ENCODE measurements around the gene CEP126. TPM values are rescaled to one million over a fixed set of nuclear protein-coding genes. Genes with fewer than 3 reads are reported as not detected.

The CEP126 gene
- total RNA-seq, 1 experiment from 2014 or later, result 2.0 TPM

GRCh38 chr11:102026217-102026616 is 111.4 kb downstream of the CEP126 start (continued):
- TF ChIP-seq REST (IDR thresholded peaks at IDR 0.05; ENCODE audit: low read depth), result no peak
- no peak for TF ChIP-seq EGR1 (IDR thresholded peaks at IDR 0.05; ENCODE audit: low read depth)
- no peak for TF ChIP-seq POLR2AphosphoS5 (IDR thresholded peaks at IDR 0.05; ENCODE audit: low read depth, low read length)
- TF ChIP-seq RAD21 (IDR thresholded peaks at IDR 0.05; ENCODE audit: low read depth), result no peak
- TF ChIP-seq SP1 (IDR thresholded peaks at IDR 0.05; ENCODE audit: low read depth), result no peak
- TF ChIP-seq EZH2phosphoT487 (IDR thresholded peaks at IDR 0.05; ENCODE audit: borderline replicate concordance), result no peak
- no peak for TF ChIP-seq SRF (IDR thresholded peaks at IDR 0.05; ENCODE audit: low read depth)
- TF ChIP-seq CEBPB (IDR thresholded peaks at IDR 0.05; ENCODE audit: low read depth), result no peak
- no peak for TF ChIP-seq MAX (IDR thresholded peaks at IDR 0.05)
- TF ChIP-seq ZNF274 (IDR thresholded peaks at IDR 0.05; ENCODE audit: low read depth, low read length), result no peak
- TF ChIP-seq CBX3 (IDR thresholded peaks at IDR 0.05; ENCODE audit: low read depth), result no peak

GRCh38 chr11:102026959-102027358 is 112.1 kb downstream of the CEP126 start:
- Histone ChIP-seq H3K9me2 (ENCODE audit: insufficient read depth) (no peaks in the 10 kb centered on the region), H3K9ac (ENCODE audit: low read length) (no peak overlapping the region), H2AFZ (ENCODE audit: low read depth, low read length, poor library complexity, severe bottlenecking) (no peak overlapping the region), H3K4me1 (ENCODE audit: control insufficient read depth in 1 of 2, insufficient read depth in 2 of 2, low read length in 2 of 2) (no peaks in the 10 kb centered on the region), H4K20me1 (ENCODE audit: insufficient read depth) (no peaks in the 10 kb centered on the region), H3K79me2 (ENCODE audit: insufficient read depth, low read length) (no peaks in the 10 kb centered on the region), H3K4me3 (replicated peaks in 1 of 2; ENCODE audit: low read depth in 1 of 2, low read length in 2 of 2) (no peak overlapping the region), H3K9me3 (ENCODE audit: control insufficient read depth in 1 of 2, insufficient read depth in 1 of 2, low read depth in 1 of 2, low read length in 2 of 2) (no peaks in the 10 kb centered on the region), H3K27ac (ENCODE audit: low read depth, low read length) (no peak overlapping the region), H3K36me3 (ENCODE audit: control insufficient read depth in 1 of 2, insufficient read depth in 2 of 2, low read length in 2 of 2) (no peaks in the 10 kb centered on the region), H3K27me3 (ENCODE audit: insufficient read depth, low read length) (no peaks in the 10 kb centered on the region), H3K4me2 (ENCODE audit: low read length) (no peak overlapping the region)
- RAD21 ChIA-PET (ENCODE audit: low non-redundant PET in 1 of 2, low total read pairs in 2 of 2, uncharacterized antibody in 2 of 2, unreplicated experiment in 2 of 2), result no interaction called here
- CTCF ChIA-PET, result no interaction called here
- BruUV-seq (replicated peaks), result no TSS peak
- no peak for ATAC-seq
- POLR2A ChIA-PET, result no interaction called here
- no peak for DNase-seq (ENCODE audit: low read depth, low spot score)
- intact Hi-C loops (cut with micrococcal nuclease), result no loop called here
- TF ChIP-seq EGR1 (IDR thresholded peaks at IDR 0.05; ENCODE audit: low read depth) (no peak), EZH2phosphoT487 (IDR thresholded peaks at IDR 0.05; ENCODE audit: borderline replicate concordance) (no peak), YY1 (IDR thresholded peaks at IDR 0.05; ENCODE audit: extremely low read depth, insufficient replicate concordance, low read depth, low read length) (no peak), CEBPB (IDR thresholded peaks at IDR 0.05; ENCODE audit: low read depth) (no peak), REST (IDR thresholded peaks at IDR 0.05; ENCODE audit: low read depth) (no peak), SP1 (IDR thresholded peaks at IDR 0.05; ENCODE audit: low read depth) (no peak), ELF1 (IDR thresholded peaks at IDR 0.05; ENCODE audit: borderline replicate concordance, low read depth) (no peak), ATF3 (IDR thresholded peaks at IDR 0.05) (no peak), POLR2AphosphoS5 (IDR thresholded peaks at IDR 0.05; ENCODE audit: low read depth, low read length) (no peak), JUND (IDR thresholded peaks at IDR 0.05) (no peak), SRF (IDR thresholded peaks at IDR 0.05; ENCODE audit: low read depth) (no peak)
- TF ChIP-seq, protein P1, sequence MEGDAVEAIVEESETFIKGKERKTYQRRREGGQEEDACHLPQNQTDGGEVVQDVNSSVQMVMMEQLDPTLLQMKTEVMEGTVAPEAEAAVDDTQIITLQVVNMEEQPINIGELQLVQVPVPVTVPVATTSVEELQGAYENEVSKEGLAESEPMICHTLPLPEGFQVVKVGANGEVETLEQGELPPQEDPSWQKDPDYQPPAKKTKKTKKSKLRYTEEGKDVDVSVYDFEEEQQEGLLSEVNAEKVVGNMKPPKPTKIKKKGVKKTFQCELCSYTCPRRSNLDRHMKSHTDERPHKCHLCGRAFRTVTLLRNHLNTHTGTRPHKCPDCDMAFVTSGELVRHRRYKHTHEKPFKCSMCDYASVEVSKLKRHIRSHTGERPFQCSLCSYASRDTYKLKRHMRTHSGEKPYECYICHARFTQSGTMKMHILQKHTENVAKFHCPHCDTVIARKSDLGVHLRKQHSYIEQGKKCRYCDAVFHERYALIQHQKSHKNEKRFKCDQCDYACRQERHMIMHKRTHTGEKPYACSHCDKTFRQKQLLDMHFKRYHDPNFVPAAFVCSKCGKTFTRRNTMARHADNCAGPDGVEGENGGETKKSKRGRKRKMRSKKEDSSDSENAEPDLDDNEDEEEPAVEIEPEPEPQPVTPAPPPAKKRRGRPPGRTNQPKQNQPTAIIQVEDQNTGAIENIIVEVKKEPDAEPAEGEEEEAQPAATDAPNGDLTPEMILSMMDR (IDR thresholded peaks at IDR 0.05 in 2 of 3, conservative IDR thresholded peaks at IDR 0.05 in 1 of 3; ENCODE audit: borderline replicate concordance in 1 of 3, insufficient read depth in 1 of 3, low read depth in 2 of 3, low read length in 2 of 3), result no peak
